Thyroid gland (tissue), 4 donors: ENCODE measurements around the gene PKD1L1.

ENCODE experiments used
- CTCF ChIP-seq, 6 experiments: fragments of 200-600 bp in 3 of 6; fragments of 450-650 bp in 3 of 6; sonication (generic) in 3 of 6; IDR thresholded peaks; one replicate each; pipeline ENCODE4 v1.5.1; 2016 to 2019; ENCODE audit warnings: antibody characterized with exemption in 6 of 6, mild to moderate bottlenecking in 2 of 6, inconsistent platforms in 1 of 6, moderate library complexity in 1 of 6
- POLR2A ChIP-seq, 2 donors: fragments of 450-650 bp; IDR thresholded peaks; one replicate each; pipeline ENCODE4 v1.6.1; 2017; ENCODE audit warnings: antibody characterized with exemption in 2 of 2, mild to moderate bottlenecking in 2 of 2, moderate library complexity in 1 of 2

DNA sequence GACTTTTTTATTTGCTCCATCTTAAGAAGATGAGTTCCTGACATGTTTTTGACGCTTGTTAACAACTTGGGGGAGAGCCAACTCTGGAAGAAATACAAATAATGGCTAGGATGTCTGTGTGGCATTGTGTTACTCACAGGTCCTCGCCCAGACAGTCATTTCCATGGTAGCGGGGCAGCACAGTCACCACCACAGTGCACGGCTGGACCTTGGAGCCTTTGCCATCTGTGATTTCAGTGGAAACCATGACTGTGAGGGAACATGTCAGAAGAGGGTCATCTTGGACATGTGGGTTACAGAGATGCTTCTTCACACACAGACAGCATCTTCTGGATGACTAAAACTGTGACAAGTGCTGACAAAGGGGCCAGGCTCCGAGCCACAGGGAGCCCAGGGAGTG is 74.5 kb downstream of the PKD1L1 start:
- TF ChIP-seq CTCF (IDR thresholded peaks at IDR 0.05): no peak
- no peak for TF ChIP-seq POLR2A (IDR thresholded peaks at IDR 0.05)
